ENCODE measurements around the gene ATP2B2. TPM values are rescaled to one million over a fixed set of nuclear protein-coding genes. Genes with fewer than 3 reads are reported as not detected.

Gene ATP2B2
- polyA plus RNA-seq, 3 donors = not detected

DNA sequence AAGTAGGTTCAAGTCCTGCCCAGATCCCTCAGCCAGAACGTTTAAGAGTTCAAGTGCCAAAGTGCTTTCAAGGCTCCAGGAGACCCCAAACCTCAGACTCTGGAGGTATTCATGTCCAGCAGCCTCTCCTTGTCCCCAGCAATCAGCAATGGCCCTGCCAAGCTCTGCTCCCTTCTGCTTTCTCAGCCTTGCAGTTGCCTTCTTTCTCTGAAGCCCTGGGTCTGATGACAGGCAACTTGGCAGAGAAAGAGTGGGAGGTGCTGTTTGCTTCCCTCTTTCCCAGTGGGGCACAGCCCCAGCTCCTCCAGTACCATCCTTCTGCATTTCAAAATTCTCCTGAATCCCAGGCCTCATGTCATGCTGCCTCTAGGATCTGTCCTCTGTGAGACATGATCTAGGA lies 40.2 kb downstream of the ATP2B2 start:
- Mint-ChIP-seq H3K4me1 (no peaks in the 10 kb centered on the region), H3K9me3 (no peaks in the 10 kb centered on the region), H3K27ac (no peak overlapping the region), H3K36me3 (no peaks in the 10 kb centered on the region), H3K27me3 (ENCODE audit: low read depth in 3 of 3) (peaks cover 2 to 4% (median 4%) of the 10 kb centered on the region in 3 donors), H3K4me3 (no peak overlapping the region)
- intact Hi-C loops (cut with micrococcal nuclease) = no loop called here
- Histone ChIP-seq H3K4me2 (replicated peaks; ENCODE audit: extremely low read depth, low read length, poor library complexity, severe bottlenecking) (no peak overlapping the region), H4K20me1 (ENCODE audit: insufficient read depth, low read length) (no peaks in the 10 kb centered on the region), H3K9me3 (replicated peaks in 1 of 2; ENCODE audit: control insufficient read depth in 1 of 2, insufficient read depth in 1 of 2, low read length in 2 of 2) (no peaks in the 10 kb centered on the region), H3K27me3 (ENCODE audit: control insufficient read depth in 2 of 2, insufficient read depth in 2 of 2, low read length in 2 of 2) (no peaks in the 10 kb centered on the region), H3K27ac (ENCODE audit: low read depth in 1 of 2, low read length in 2 of 2) (no peak overlapping the region), H3K4me3 (replicated peaks in 1 of 3; ENCODE audit: low read depth in 2 of 3, low read length in 3 of 3) (no peak overlapping the region), H3K36me3 (replicated peaks in 1 of 2; ENCODE audit: control insufficient read depth in 1 of 2, insufficient read depth in 2 of 2, low read length in 2 of 2) (no peaks in the 10 kb centered on the region), H3K9ac (ENCODE audit: insufficient read depth, low read length, poor library complexity, severe bottlenecking) (no peak overlapping the region), H3K79me2 (ENCODE audit: insufficient read depth, low read length) (no peaks in the 10 kb centered on the region), H2AFZ (ENCODE audit: insufficient read depth, low read depth, low read length, poor library complexity, severe bottlenecking) (no peak overlapping the region), H3K4me1 (ENCODE audit: control insufficient read depth in 1 of 2, insufficient read depth in 2 of 2, low read length in 2 of 2) (no peaks in the 10 kb centered on the region)
- no peak for DNase-seq
- 42% methylated on average over 1 of the region's 1 CpG for WGBS (ENCODE audit: insufficient coverage)
- no peak for TF ChIP-seq CTCF (IDR thresholded peaks at IDR 0.05)

- Histone ChIP-seq H3K4me1 (ENCODE audit: control insufficient read depth in 1 of 2, insufficient read depth in 2 of 2, low read length in 2 of 2) (no peaks in the 10 kb centered on the region), H2AFZ (ENCODE audit: insufficient read depth, low read depth, low read length, poor library complexity, severe bottlenecking) (no peak overlapping the region), H3K79me2 (ENCODE audit: insufficient read depth, low read length) (no peaks in the 10 kb centered on the region), H3K4me3 (replicated peaks in 1 of 3; ENCODE audit: low read depth in 2 of 3, low read length in 3 of 3) (no peak overlapping the region), H3K36me3 (replicated peaks in 1 of 2; ENCODE audit: control insufficient read depth in 1 of 2, insufficient read depth in 2 of 2, low read length in 2 of 2) (no peaks in the 10 kb centered on the region), H4K20me1 (ENCODE audit: insufficient read depth, low read length) (no peaks in the 10 kb centered on the region), H3K9ac (ENCODE audit: insufficient read depth, low read length, poor library complexity, severe bottlenecking) (no peak overlapping the region), H3K9me3 (replicated peaks in 1 of 2; ENCODE audit: control insufficient read depth in 1 of 2, insufficient read depth in 1 of 2, low read length in 2 of 2) (no peaks in the 10 kb centered on the region), H3K27me3 (ENCODE audit: control insufficient read depth in 2 of 2, insufficient read depth in 2 of 2, low read length in 2 of 2) (no peaks in the 10 kb centered on the region), H3K4me2 (replicated peaks; ENCODE audit: extremely low read depth, low read length, poor library complexity, severe bottlenecking) (no peak overlapping the region), H3K27ac (ENCODE audit: low read depth in 1 of 2, low read length in 2 of 2) (no peak overlapping the region)
- WGBS (ENCODE audit: insufficient coverage) = 86% methylated on average over 15 of the region's 21 CpGs
- H3K4me3 Mint-ChIP-seq = no peak overlapping the region
- no peaks in the 10 kb centered on the region for H3K9me3 Mint-ChIP-seq
- H3K4me1 Mint-ChIP-seq = no peaks in the 10 kb centered on the region
- no peak for DNase-seq
- no peak for TF ChIP-seq CTCF (IDR thresholded peaks at IDR 0.05)
- peaks cover 1 to 4% (median 2%) of the 10 kb centered on the region in 3 donors for H3K27me3 Mint-ChIP-seq (ENCODE audit: low read depth in 3 of 3)
- no peaks in the 10 kb centered on the region for H3K36me3 Mint-ChIP-seq
- no peak overlapping the region for H3K27ac Mint-ChIP-seq
- intact Hi-C loops (cut with micrococcal nuclease) = no loop called here
Measured at GRCh38 chr3:10463533-10464434, 41.6 kb downstream of the ATP2B2 start.
